ENCODE results near the gene FOXQ1. TPM values are rescaled to one million over a fixed set of nuclear protein-coding genes. Genes with fewer than 3 reads are reported as not detected.
"Not testable (repeated sequence)": the region's sequence is repeated elsewhere in the genome, so short reads cannot be mapped to it uniquely, and the experiment has no call there.

FOXQ1 gene
- total and polyA plus RNA-seq, 7 donors: 0.01 TPM; not detected in 6

- 0 to 1% (median 0%) methylated on average over 20 to 34 of the region's 35 CpGs for WGBS, 3 donors
- intact Hi-C loops (cut with DNase I): loop anchor here (5.0 to 10.0 kb wide), 2 partner anchors 66 to 192 kb away; no protein-coding TSS in a partner anchor
- H3K4me1 ChIP-seq: peaks cover 4% of the 10 kb centered on the region
- DNase-seq (no peak), ATAC-seq (no peak)
- TF ChIP-seq CTCF (IDR thresholded peaks at IDR 0.05): no peak
- H3K27me3 ChIP-seq (ENCODE audit: insufficient read depth in 3 of 3, low read length in 2 of 3): peaks cover 13 to 56% (median 19%) of the 10 kb centered on the region in 3 donors
- no peaks in the 10 kb centered on the region for H3K9me3 ChIP-seq
- H3K27ac ChIP-seq: no peak overlapping the region
- peak overlapping the region; percentile 59 for H3K4me3 ChIP-seq
- no peaks in the 10 kb centered on the region for H3K36me3 ChIP-seq (ENCODE audit: insufficient read depth in 1 of 2, low read depth in 1 of 2)
Measured at GRCh38 chr6:1316489-1316971, 4.6 kb downstream of the FOXQ1 start.

GRCh38 chr6:1317302-1317815 is 5.5 kb downstream of the FOXQ1 start:
- DNase-seq (no peak), ATAC-seq (no peak)
- 39 to 86% (median 53%) methylated on average over 40 to 43 of the region's 43 CpGs for WGBS, 3 donors
- Histone ChIP-seq H3K4me3 (no peak overlapping the region), H3K36me3 (ENCODE audit: insufficient read depth in 1 of 2, low read depth in 1 of 2) (no peaks in the 10 kb centered on the region), H3K27ac (no peak overlapping the region), H3K27me3 (ENCODE audit: insufficient read depth in 3 of 3, low read length in 2 of 3) (peaks cover 13 to 48% (median 15%) of the 10 kb centered on the region in 3 donors), H3K4me1 (no peaks in the 10 kb centered on the region), H3K9me3 (no peaks in the 10 kb centered on the region)
- TF ChIP-seq CTCF (IDR thresholded peaks at IDR 0.05): no peak
- intact Hi-C loops (cut with DNase I): loop anchor here (5.0 to 10.0 kb wide), 2 partner anchors 65 to 193 kb away; no protein-coding TSS in a partner anchor

GRCh38 chr6:1318036-1318435 is 6.1 kb downstream of the FOXQ1 start:
- H3K36me3 ChIP-seq (ENCODE audit: insufficient read depth in 1 of 2, low read depth in 1 of 2): no peaks in the 10 kb centered on the region
- no peak for TF ChIP-seq CTCF (IDR thresholded peaks at IDR 0.05)
- no peaks in the 10 kb centered on the region for H3K9me3 ChIP-seq
- intact Hi-C loops (cut with DNase I): loop anchor here (5.0 to 10.0 kb wide), 2 partner anchors 64 to 193 kb away; no protein-coding TSS in a partner anchor
- H3K4me3 ChIP-seq: no peak overlapping the region
- H3K27me3 ChIP-seq (ENCODE audit: insufficient read depth in 3 of 3, low read length in 2 of 3): peaks cover 8 to 42% (median 13%) of the 10 kb centered on the region in 3 donors
- H3K27ac ChIP-seq: no peak overlapping the region
- DNase-seq (no peak), ATAC-seq (no peak)
- H3K4me1 ChIP-seq: no peaks in the 10 kb centered on the region
- 71 to 81% (median 73%) methylated on average over 7 of the region's 7 CpGs for WGBS, 3 donors

GRCh38 chr6:1318584-1318983 is 6.7 kb downstream of the FOXQ1 start:
- DNase-seq; H3K4me3 ChIP-seq; H3K9me3 ChIP-seq; H3K36me3 ChIP-seq (ENCODE audit: insufficient read depth in 1 of 2, low read depth in 1 of 2); H3K4me1 ChIP-seq; ATAC-seq; H3K27ac ChIP-seq: not testable (repeated sequence)
- WGBS, 3 donors: 84 to 90% (median 86%) methylated on average over 15 of the region's 22 CpGs
- intact Hi-C loops (cut with DNase I): loop anchor here (5.0 to 10.0 kb wide), 2 partner anchors 64 to 194 kb away; no protein-coding TSS in a partner anchor
- peaks cover 6 to 40% (median 13%) of the 10 kb centered on the region in 3 donors for H3K27me3 ChIP-seq (ENCODE audit: insufficient read depth in 3 of 3, low read length in 2 of 3)

GRCh38 chr6:1321738-1322137 is 9.8 kb downstream of the FOXQ1 start:
- no peak for TF ChIP-seq CTCF (IDR thresholded peaks at IDR 0.05)
- ATAC-seq: peak in 1 of 4 donors; percentile 32
- Histone ChIP-seq H3K4me3 (no peak overlapping the region), H3K9me3 (no peaks in the 10 kb centered on the region), H3K4me1 (no peaks in the 10 kb centered on the region), H3K27me3 (ENCODE audit: insufficient read depth in 3 of 3, low read length in 2 of 3) (peaks cover 0 to 11% (median 0%) of the 10 kb centered on the region in 3 donors), H3K27ac (no peak overlapping the region), H3K36me3 (ENCODE audit: insufficient read depth in 1 of 2, low read depth in 1 of 2) (no peaks in the 10 kb centered on the region)
- intact Hi-C loops (cut with DNase I): no loop called here
- no peak for DNase-seq
- WGBS, 3 donors: 9 to 22% (median 19%) methylated on average over 4 of the region's 4 CpGs

Measured in psoas muscle (tissue), 8 donors.